ENCODE results near the gene LRRIQ1. TPM values are rescaled to one million over a fixed set of nuclear protein-coding genes. Genes with fewer than 3 reads are reported as not detected.
"Not testable (repeated sequence)": the region's sequence is repeated elsewhere in the genome, so short reads cannot be mapped to it uniquely, and the experiment has no call there.

Gene LRRIQ1
- total RNA-seq, 3 donors from 2014 or later (not counting 1 experiment from before 2014, with no cell fraction given), result not detected

DNA sequence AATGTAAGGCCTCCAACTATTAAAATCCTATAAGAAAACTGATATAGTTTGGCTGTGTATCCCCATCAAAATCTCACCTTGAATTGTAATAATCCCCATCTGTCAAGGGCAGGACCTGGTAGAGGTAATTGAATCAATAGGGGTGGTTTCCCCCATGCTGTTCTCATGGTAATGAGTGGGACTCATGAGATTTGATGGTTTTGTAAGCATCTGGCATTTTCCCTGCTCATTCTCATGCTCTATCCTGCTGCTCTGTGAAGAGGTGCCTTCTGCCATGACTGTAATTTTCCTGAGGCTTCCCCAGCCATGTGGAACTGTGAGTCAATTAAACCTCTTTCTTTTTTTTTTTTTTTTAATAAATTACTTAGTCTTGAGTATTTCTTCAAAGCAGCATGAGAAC lies 31.9 kb upstream of the LRRIQ1 start:
- TF ChIP-seq, protein P1, sequence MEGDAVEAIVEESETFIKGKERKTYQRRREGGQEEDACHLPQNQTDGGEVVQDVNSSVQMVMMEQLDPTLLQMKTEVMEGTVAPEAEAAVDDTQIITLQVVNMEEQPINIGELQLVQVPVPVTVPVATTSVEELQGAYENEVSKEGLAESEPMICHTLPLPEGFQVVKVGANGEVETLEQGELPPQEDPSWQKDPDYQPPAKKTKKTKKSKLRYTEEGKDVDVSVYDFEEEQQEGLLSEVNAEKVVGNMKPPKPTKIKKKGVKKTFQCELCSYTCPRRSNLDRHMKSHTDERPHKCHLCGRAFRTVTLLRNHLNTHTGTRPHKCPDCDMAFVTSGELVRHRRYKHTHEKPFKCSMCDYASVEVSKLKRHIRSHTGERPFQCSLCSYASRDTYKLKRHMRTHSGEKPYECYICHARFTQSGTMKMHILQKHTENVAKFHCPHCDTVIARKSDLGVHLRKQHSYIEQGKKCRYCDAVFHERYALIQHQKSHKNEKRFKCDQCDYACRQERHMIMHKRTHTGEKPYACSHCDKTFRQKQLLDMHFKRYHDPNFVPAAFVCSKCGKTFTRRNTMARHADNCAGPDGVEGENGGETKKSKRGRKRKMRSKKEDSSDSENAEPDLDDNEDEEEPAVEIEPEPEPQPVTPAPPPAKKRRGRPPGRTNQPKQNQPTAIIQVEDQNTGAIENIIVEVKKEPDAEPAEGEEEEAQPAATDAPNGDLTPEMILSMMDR (IDR thresholded peaks at IDR 0.05), result no peak
- H3K4me3 Mint-ChIP-seq, result no peak overlapping the region
- H3K27me3 Mint-ChIP-seq (ENCODE audit: low read depth in 2 of 2), result no peaks in the 10 kb centered on the region
- H3K27ac Mint-ChIP-seq, result no peak overlapping the region
- Histone ChIP-seq H3K27me3 (ENCODE audit: control insufficient read depth, insufficient read depth, low read length) (no peaks in the 10 kb centered on the region), H3K9me3 (ENCODE audit: control insufficient read depth, insufficient read depth, low read length) (no peaks in the 10 kb centered on the region), H3K4me3 (ENCODE audit: low read length) (no peak overlapping the region), H3K36me3 (ENCODE audit: control insufficient read depth, insufficient read depth, low read length) (no peaks in the 10 kb centered on the region), H3K4me1 (ENCODE audit: control insufficient read depth, insufficient read depth, low read length) (no peaks in the 10 kb centered on the region), H3K27ac (ENCODE audit: low read length) (no peak overlapping the region)
- no peaks in the 10 kb centered on the region for H3K36me3 Mint-ChIP-seq
- no peaks in the 10 kb centered on the region for H3K4me1 Mint-ChIP-seq
- intact Hi-C loops (cut with micrococcal nuclease), result no loop called here
- peaks cover 2 to 13% of the 10 kb centered on the region in 2 donors for H3K9me3 Mint-ChIP-seq
- DNase-seq (no peak), ATAC-seq (no peak)

DNA sequence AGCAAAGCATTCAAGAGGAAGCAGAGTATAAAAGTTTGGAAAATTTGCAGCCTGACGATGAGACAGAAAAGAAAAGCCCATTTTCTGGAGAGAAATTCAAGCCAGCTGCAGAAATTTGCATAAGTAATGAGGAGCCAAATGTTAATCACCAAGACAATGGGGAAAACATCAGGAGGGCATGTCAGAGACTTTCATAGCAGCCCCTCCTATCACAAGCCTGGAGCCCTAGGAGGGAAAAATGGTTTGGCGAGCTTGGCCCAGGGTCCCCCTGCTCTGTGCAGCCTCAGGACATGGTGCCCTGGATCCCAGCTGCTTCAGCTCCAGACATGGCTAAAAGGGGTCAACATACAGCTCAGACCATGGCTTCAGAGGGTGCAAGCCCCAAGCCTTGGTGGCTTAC lies 31.1 kb upstream of the LRRIQ1 start:
- H3K27ac Mint-ChIP-seq; ATAC-seq; intact Hi-C loops (cut with micrococcal nuclease): not testable (repeated sequence)

DNA sequence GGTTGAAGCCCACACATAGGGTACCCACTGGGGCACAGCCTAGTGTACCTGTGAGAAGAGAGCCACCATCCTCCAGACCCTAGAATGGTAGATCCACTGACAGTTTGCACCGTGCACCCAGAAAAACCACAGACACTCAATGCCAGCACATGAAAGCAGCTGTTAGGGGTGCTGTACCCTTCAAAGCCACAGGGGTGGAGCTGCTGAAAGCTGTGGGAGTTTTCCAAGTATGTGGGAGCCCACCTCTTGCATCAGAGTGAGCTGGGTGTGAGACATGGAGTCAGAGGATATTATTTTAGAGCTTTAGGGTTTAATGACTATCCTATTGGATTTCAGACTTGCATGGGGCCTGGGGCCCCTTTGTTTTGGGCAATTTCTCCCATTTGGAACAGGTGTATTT lies 30.5 kb upstream of the LRRIQ1 start:
- intact Hi-C loops (cut with micrococcal nuclease), result no loop called here
- Histone ChIP-seq H3K36me3 (ENCODE audit: control insufficient read depth, insufficient read depth, low read length) (no peaks in the 10 kb centered on the region), H3K4me3 (ENCODE audit: low read length) (no peak overlapping the region), H3K27ac (ENCODE audit: low read length) (no peak overlapping the region), H3K4me1 (ENCODE audit: control insufficient read depth, insufficient read depth, low read length) (no peaks in the 10 kb centered on the region), H3K9me3 (ENCODE audit: control insufficient read depth, insufficient read depth, low read length) (no peaks in the 10 kb centered on the region), H3K27me3 (ENCODE audit: control insufficient read depth, insufficient read depth, low read length) (no peaks in the 10 kb centered on the region)
- H3K4me1 Mint-ChIP-seq, result no peaks in the 10 kb centered on the region
- H3K9me3 Mint-ChIP-seq, result peaks cover 2 to 10% of the 10 kb centered on the region in 2 donors
- no peaks in the 10 kb centered on the region for H3K36me3 Mint-ChIP-seq
- TF ChIP-seq, protein P1 (IDR thresholded peaks at IDR 0.05), result no peak
- ATAC-seq (no peak), DNase-seq (no peak)
- no peak overlapping the region for H3K27ac Mint-ChIP-seq
- 50% methylated on average over 1 of the region's 1 CpG for WGBS (ENCODE audit: insufficient coverage)
- H3K27me3 Mint-ChIP-seq (ENCODE audit: low read depth in 2 of 2), result no peaks in the 10 kb centered on the region
- no peak overlapping the region for H3K4me3 Mint-ChIP-seq

More for the DNA sequence above, 31.1 kb upstream of the LRRIQ1 start:
- H3K4me3 Mint-ChIP-seq; H3K27me3 Mint-ChIP-seq (ENCODE audit: low read depth in 2 of 2); H3K4me1 ChIP-seq (ENCODE audit: control insufficient read depth, insufficient read depth, low read length); H3K4me1 Mint-ChIP-seq; H3K36me3 Mint-ChIP-seq; H3K36me3 ChIP-seq (ENCODE audit: control insufficient read depth, insufficient read depth, low read length); DNase-seq; H3K27ac ChIP-seq (ENCODE audit: low read length); H3K4me3 ChIP-seq (ENCODE audit: low read length); H3K9me3 ChIP-seq (ENCODE audit: control insufficient read depth, insufficient read depth, low read length); H3K27me3 ChIP-seq (ENCODE audit: control insufficient read depth, insufficient read depth, low read length): not testable (repeated sequence)
- WGBS (ENCODE audit: insufficient coverage), result 65% methylated on average over 2 of the region's 2 CpGs
- peaks cover 2 to 13% of the 10 kb centered on the region in 2 donors for H3K9me3 Mint-ChIP-seq

DNA sequence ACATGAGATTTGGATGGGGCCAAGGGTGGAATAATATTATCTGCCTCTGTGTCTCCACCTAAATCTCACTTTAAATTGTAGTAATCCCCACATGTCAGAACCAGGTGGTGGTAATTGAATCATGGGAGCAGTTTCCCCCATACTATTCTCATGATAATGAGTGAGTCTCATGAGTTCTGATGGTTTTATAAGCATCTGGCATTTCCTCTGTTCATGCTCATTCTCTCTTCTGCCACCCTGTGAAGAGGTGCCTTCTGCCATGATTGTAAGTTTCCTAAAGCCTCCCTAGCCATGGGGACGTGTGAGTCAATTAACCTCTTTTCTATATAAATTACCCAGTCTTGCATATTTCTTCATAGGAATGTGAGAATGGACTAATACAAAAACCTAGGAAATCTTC lies 29.9 kb upstream of the LRRIQ1 start:
- Histone ChIP-seq H3K36me3 (ENCODE audit: control insufficient read depth, insufficient read depth, low read length) (no peaks in the 10 kb centered on the region), H3K4me1 (ENCODE audit: control insufficient read depth, insufficient read depth, low read length) (no peaks in the 10 kb centered on the region), H3K27ac (ENCODE audit: low read length) (no peak overlapping the region), H3K27me3 (ENCODE audit: control insufficient read depth, insufficient read depth, low read length) (no peaks in the 10 kb centered on the region), H3K4me3 (ENCODE audit: low read length) (no peak overlapping the region), H3K9me3 (ENCODE audit: control insufficient read depth, insufficient read depth, low read length) (no peaks in the 10 kb centered on the region)
- Mint-ChIP-seq H3K4me1 (no peaks in the 10 kb centered on the region), H3K27me3 (ENCODE audit: low read depth in 2 of 2) (no peaks in the 10 kb centered on the region), H3K4me3 (no peak overlapping the region), H3K27ac (no peak overlapping the region), H3K36me3 (no peaks in the 10 kb centered on the region), H3K9me3 (peaks cover 2 to 8% of the 10 kb centered on the region in 2 donors)
- TF ChIP-seq, protein P1 (IDR thresholded peaks at IDR 0.05), result no peak
- WGBS (ENCODE audit: insufficient coverage), result no CpG with 5 or more reads among the region's 1 CpG
- DNase-seq, result no peak
- intact Hi-C loops (cut with micrococcal nuclease), result no loop called here
- no peak for ATAC-seq

All from natural killer cell (primary cell).